ENCODE data around the gene PIP5K1C. TPM values are rescaled to one million over a fixed set of nuclear protein-coding genes. Genes with fewer than 3 reads are reported as not detected.

Gene PIP5K1C
- total RNA-seq, 1 donor from 2014 or later = 40.1 TPM

DNA sequence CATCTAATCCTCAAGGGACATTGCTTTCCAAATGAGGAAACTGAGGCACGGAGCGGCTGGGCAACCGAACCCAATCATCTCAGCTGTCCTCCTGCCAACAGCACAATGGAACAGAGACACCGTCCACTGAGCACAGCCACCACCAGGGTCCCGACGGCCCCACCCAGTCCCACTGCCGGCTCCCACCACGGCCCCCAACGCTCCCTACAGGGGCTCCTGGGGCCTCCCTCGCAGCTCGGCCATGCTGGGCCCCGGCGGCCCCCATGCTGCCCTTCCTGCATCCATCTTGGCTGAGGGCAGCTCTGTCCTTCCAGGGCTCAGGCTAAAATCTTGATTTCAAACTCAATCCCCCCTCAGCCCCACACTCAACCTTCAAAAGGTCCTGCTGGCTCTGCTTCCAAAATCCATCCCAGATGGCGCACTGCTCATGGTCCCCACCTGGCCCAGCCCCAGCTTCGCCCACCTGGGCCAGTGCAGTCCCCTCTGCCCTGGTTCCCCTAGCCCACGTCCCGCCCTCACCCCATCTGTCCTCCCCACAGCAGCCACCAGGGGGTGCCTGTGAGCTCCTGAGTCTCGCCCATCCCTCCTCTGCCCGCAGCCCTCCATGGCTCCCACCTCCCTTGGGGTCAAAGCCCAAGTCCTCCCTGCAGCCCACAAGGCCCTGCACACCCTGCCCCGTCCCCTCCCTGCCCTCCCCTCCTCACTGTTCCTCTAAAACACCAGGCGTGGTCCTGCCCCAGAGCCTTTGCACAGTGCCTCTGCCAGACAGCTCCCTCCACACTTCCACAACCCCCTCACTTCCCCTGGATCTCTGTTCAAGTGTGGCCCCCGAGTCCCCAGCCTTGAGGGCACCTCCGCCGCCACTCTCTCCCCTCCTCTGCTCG lies 7.9 kb downstream of the PIP5K1C start:
- TF ChIP-seq, protein P1, sequence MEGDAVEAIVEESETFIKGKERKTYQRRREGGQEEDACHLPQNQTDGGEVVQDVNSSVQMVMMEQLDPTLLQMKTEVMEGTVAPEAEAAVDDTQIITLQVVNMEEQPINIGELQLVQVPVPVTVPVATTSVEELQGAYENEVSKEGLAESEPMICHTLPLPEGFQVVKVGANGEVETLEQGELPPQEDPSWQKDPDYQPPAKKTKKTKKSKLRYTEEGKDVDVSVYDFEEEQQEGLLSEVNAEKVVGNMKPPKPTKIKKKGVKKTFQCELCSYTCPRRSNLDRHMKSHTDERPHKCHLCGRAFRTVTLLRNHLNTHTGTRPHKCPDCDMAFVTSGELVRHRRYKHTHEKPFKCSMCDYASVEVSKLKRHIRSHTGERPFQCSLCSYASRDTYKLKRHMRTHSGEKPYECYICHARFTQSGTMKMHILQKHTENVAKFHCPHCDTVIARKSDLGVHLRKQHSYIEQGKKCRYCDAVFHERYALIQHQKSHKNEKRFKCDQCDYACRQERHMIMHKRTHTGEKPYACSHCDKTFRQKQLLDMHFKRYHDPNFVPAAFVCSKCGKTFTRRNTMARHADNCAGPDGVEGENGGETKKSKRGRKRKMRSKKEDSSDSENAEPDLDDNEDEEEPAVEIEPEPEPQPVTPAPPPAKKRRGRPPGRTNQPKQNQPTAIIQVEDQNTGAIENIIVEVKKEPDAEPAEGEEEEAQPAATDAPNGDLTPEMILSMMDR (conservative IDR thresholded peaks at IDR 0.05) = peak; percentile 60
- Mint-ChIP-seq H3K36me3 (ENCODE audit: low read depth) (peaks cover 5% of the 10 kb centered on the region), H3K27me3 (ENCODE audit: low read depth) (no peaks in the 10 kb centered on the region), H3K4me1 (peaks cover under 1% of the 10 kb centered on the region), H3K27ac (ENCODE audit: unreplicated experiment) (peak overlapping the region; percentile 50), H3K4me3 (no peak overlapping the region), H3K9me3 (no peaks in the 10 kb centered on the region)
- DNase-seq (ENCODE audit: low read depth, low spot score) = peak; percentile 52

DNA sequence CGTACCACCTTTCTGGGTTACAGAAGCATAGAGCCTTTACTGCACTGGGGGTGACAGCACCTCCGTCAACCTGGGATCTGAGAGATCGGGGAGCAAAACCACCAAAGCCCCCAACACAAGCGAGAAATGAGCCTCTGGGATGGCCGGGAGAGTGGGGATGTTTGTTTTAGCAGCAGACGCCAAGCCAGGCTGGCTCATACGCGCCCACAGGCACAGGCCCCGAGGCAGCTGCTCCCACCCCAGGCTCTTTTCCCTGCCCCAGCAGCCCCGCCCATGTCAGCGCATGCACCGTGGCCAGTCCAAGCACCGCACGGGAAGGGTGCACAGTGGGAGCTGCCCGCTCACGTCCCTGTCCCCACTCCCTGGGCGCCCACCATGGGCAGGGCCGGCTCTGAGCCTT lies 8.5 kb downstream of the PIP5K1C start:
- Mint-ChIP-seq H3K4me3 (no peak overlapping the region), H3K36me3 (ENCODE audit: low read depth) (peaks cover 5% of the 10 kb centered on the region), H3K27ac (ENCODE audit: unreplicated experiment) (no peak overlapping the region), H3K9me3 (no peaks in the 10 kb centered on the region), H3K4me1 (peaks cover 5% of the 10 kb centered on the region), H3K27me3 (ENCODE audit: low read depth) (no peaks in the 10 kb centered on the region)
- TF ChIP-seq, protein P1 (conservative IDR thresholded peaks at IDR 0.05) = no peak
- no peak for DNase-seq (ENCODE audit: low read depth, low spot score)

DNA sequence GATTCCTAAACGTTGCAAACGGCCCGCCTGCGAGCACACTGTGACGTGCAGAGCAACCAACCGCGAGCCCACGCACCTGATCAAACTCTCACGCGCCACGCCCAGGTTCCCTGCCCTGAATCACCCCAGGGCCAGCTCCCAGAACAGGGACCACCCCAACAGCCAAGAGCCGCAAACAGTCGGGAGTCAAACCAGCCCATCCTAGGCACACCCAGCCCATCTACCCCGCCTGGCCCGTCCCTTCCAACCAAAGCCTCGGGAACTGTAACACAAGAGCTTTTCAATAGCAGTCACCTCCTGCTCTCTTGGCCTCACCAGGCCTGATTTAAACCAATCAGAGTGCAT lies 8.9 kb downstream of the PIP5K1C start:
- no peak overlapping the region for H3K4me3 Mint-ChIP-seq
- H3K4me1 Mint-ChIP-seq = peaks cover 5% of the 10 kb centered on the region
- peaks cover 5% of the 10 kb centered on the region for H3K36me3 Mint-ChIP-seq (ENCODE audit: low read depth)
- TF ChIP-seq, protein P1 (conservative IDR thresholded peaks at IDR 0.05) = no peak
- no peak for DNase-seq (ENCODE audit: low read depth, low spot score)
- H3K27ac Mint-ChIP-seq (ENCODE audit: unreplicated experiment) = no peak overlapping the region
- H3K9me3 Mint-ChIP-seq = no peaks in the 10 kb centered on the region
- H3K27me3 Mint-ChIP-seq (ENCODE audit: low read depth) = no peaks in the 10 kb centered on the region

DNA sequence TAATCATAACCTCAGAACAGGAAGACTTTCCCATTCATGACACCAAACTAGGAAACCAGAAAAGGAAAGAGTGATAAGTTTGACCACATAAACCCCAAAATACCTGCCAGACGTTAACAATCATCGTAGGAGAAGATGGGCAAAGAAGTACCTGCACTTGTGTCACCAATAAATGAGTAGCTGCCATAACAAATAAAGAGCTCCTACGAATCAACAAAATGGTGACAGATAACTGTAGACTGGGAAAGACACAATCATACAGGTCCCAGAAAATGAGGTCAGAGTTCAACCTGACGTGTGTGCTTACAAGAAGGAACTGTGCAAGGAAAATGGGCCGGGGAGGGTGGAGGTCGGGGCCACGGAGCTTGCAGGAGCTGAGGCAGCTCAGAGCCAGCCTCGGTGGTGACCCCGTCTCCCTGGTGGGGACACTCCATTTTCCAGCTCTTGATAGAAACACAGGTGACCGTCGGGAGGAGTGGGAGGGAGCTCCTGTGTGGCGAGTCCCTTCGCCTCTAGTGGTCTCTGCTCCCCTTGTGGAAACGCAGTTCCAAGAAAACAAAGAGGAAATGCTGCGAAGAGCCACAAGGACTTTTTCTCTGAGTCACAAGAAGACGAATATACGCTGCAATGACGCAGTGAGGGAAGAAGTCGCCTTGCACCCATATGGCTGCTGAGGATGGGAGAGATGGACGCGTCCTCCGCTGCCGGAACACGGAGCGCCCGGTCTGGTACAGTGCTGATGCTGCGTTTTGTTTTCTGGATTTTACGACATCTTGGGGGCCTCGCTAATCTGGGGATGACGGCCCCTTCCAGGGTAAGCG lies 9.5 kb downstream of the PIP5K1C start:
- Mint-ChIP-seq H3K36me3 (ENCODE audit: low read depth) (peaks cover 5% of the 10 kb centered on the region), H3K27ac (ENCODE audit: unreplicated experiment) (no peak overlapping the region), H3K4me3 (no peak overlapping the region), H3K4me1 (peaks cover 5% of the 10 kb centered on the region), H3K9me3 (no peaks in the 10 kb centered on the region), H3K27me3 (ENCODE audit: low read depth) (no peaks in the 10 kb centered on the region)
- TF ChIP-seq, protein P1 (conservative IDR thresholded peaks at IDR 0.05) = no peak
- no peak for DNase-seq (ENCODE audit: low read depth, low spot score)

DNA sequence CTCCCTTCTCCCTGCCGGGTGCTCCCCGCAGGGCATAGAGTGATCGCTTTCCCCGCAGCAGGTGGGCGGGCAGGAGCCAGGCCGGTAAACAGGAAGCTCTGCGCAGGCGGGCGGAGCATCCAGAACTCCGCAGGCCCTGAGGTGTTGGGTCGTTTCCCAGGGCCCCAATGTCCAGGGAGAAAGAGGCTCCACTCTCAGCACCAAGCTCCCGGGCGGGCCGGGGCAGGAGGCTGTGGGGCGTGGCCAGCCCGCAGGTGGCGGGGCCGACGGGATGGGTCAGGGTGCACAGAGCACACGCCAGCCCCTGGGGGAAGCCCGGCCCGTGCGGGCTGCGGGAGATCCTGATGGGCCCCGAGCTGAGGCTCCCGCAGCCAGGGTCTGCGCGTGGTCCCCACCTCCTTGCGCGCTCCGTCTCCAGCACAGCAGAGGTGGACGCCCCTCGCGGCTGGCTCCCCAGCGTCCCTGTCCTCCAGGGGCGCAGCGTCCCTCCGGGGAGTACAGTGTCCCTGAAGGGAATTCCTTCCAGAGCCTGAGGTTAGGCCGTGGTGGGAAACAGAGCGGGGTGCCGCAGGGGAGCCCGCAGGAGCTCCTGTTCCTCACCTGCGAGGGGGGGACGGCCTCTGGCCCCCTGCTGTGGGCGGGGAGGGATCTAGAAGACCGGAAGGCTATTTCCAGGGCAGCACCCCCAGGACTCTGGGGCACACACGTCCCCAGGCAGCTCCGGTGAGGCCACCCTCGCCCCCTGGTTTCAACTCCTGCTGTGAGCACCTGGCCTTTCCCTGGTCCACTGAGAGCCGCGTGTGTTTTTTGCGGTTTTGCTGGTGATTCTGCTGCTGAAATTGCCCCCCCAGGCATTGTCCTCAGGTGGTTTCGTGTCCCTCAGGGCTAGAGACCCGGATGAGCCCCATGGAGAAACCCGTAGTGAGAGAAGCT lies 12.2 kb downstream of the PIP5K1C start:
- H3K27me3 Mint-ChIP-seq (ENCODE audit: low read depth) = no peaks in the 10 kb centered on the region
- H3K27ac Mint-ChIP-seq (ENCODE audit: unreplicated experiment) = no peak overlapping the region
- H3K4me1 Mint-ChIP-seq = peaks cover 16% of the 10 kb centered on the region
- H3K4me3 Mint-ChIP-seq = no peak overlapping the region
- H3K9me3 Mint-ChIP-seq = no peaks in the 10 kb centered on the region
- TF ChIP-seq, protein P1 (conservative IDR thresholded peaks at IDR 0.05) = no peak
- no peak for DNase-seq (ENCODE audit: low read depth, low spot score)
- peaks cover 20% of the 10 kb centered on the region for H3K36me3 Mint-ChIP-seq (ENCODE audit: low read depth)

Measured in neural crest cell (in vitro differentiated cells).